Mononuclear cell (primary cell): ENCODE results near the gene RAD23B. TPM values are rescaled to one million over a fixed set of nuclear protein-coding genes. Genes with fewer than 3 reads are reported as not detected.
"Not testable (repeated sequence)": the region's sequence is repeated elsewhere in the genome, so short reads cannot be mapped to it uniquely, and the experiment has no call there.

ENCODE experiments used
- H3K27me3 ChIP-seq: 2 replicates; pipeline ENCODE4 v1.6.0; 2011; ENCODE audit warnings: low read length, control low read depth; ENCODE audit not compliant: insufficient read depth
- H3K4me1 ChIP-seq: 2 replicates; pipeline ENCODE4 v1.5.1; 2011; ENCODE audit warnings: mild to moderate bottlenecking, low read length, control low read depth; ENCODE audit not compliant: insufficient read depth
- H3K4me3 ChIP-seq: 2 replicates; pipeline ENCODE4 v1.5.1; 2011; ENCODE audit warnings: mild to moderate bottlenecking, low read length, moderate library complexity
- H3K9me3 ChIP-seq: 2 replicates; pipeline ENCODE4 v1.5.1; 2011; ENCODE audit warnings: low read depth, mild to moderate bottlenecking, control low read depth, low read length
- total RNA-seq: library from RNA; depleted of rRNA; stranded (reverse); fragments of >200 nt; gene quantifications from one replicate; pipeline ENCODE4 v1.2.3, GENCODE V29; 2012

Gene RAD23B
- total RNA-seq, 1 donor = 108 TPM

DNA sequence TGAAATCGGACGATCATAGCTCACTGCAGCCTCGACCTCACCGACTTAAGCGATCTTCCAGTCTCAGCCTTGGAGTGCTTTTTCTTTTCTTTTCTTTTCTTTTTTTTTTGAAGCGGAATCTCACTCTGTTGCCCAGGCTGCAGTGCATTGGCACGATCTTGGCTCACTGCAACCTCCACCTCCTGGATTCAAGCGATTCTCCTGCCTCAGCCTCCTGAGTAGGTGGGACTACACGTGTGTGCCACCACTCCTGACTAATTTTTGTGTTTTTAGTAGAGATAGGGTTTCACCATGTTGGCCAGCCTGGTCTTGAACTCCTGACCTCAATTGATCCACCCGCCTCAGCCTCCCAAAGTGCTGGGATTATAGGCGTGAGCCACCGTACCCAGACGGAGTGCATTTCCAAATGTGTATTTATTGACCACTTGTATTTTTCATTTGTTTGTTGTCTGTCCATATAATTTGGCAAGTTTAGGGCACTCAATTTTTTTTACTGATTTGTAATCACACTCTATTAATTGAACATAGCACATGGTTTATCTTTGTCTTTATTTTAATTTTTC is 23.2 kb upstream of the RAD23B start:
- H3K4me1 ChIP-seq = peaks cover 17% of the 10 kb centered on the region
- H3K9me3 ChIP-seq, H3K4me3 ChIP-seq, H3K27me3 ChIP-seq: not testable (repeated sequence)

DNA sequence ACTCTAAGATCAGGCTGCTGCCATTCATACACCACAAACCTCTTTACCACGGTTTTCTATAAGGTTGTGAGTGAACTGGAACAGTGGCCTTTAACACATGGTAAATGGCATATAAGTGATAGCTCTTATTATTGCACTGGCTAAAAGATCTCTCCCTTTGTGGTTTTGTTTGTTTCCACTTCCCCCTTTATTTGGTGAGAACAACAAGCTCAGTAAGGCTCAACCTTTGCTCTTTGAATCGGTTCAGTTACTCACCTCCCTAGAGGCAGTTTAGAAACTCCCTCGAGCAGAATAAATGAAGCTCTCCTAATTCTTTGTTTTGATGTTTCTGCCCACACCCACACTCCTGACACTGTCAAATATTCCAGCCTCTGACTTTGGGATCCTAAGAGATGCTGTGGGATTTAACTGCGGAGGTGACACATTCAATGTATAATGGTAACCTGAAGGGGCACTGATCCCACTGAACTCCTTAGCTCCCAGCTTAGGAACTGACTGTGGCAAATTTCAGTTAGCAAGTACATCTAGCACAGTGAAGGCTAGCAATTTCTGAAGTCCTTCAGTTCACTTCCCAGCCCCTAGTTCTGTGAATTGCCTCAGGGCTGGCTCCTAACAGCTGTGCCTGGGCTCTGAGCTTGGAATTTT is 22.5 kb upstream of the RAD23B start:
- no peak overlapping the region for H3K4me3 ChIP-seq
- no peaks in the 10 kb centered on the region for H3K9me3 ChIP-seq
- no peaks in the 10 kb centered on the region for H3K27me3 ChIP-seq
- H3K4me1 ChIP-seq = peaks cover 17% of the 10 kb centered on the region

DNA sequence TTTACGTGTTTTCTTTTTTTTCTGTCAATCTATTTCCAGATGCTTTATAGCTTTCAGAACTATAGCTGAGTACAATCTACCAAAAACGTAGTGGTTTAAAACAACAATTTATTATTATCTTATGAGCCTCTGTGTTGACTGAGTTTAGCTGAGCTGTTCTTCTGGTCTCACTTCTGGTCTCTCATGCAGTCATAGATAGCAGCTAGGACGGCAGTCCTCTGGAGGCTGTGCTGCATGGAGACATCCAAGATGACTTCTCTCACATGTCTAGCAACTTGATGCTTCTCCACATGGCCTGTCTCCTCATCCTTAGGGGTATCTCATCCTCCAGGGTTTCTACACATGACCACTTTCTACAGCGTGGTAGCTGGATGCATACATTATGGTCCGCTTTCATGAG is 22.0 kb upstream of the RAD23B start:
- H3K9me3 ChIP-seq = no peaks in the 10 kb centered on the region
- H3K4me1 ChIP-seq = peaks cover 17% of the 10 kb centered on the region
- no peaks in the 10 kb centered on the region for H3K27me3 ChIP-seq
- no peak overlapping the region for H3K4me3 ChIP-seq

DNA sequence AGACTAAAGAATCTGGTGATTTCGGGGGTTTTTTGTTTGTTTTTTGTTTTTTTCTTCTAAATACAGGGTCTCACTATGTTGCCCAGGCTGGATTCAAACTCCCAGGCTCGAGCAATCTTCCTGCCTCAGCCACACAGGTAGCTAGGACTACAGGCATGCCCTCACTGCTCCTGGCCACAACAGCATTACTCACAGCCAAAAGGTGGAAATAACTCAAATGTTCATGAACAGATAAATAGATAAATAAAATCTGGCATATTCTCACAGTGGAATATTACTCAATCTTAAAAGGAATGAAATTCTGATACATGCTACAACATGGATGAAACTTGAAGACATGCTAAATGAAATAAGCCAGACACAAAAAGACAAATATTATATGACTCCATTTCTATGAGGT is 19.8 kb upstream of the RAD23B start:
- H3K4me1 ChIP-seq = peaks cover 17% of the 10 kb centered on the region
- H3K27me3 ChIP-seq = no peaks in the 10 kb centered on the region
- no peak overlapping the region for H3K4me3 ChIP-seq
- H3K9me3 ChIP-seq = no peaks in the 10 kb centered on the region

DNA sequence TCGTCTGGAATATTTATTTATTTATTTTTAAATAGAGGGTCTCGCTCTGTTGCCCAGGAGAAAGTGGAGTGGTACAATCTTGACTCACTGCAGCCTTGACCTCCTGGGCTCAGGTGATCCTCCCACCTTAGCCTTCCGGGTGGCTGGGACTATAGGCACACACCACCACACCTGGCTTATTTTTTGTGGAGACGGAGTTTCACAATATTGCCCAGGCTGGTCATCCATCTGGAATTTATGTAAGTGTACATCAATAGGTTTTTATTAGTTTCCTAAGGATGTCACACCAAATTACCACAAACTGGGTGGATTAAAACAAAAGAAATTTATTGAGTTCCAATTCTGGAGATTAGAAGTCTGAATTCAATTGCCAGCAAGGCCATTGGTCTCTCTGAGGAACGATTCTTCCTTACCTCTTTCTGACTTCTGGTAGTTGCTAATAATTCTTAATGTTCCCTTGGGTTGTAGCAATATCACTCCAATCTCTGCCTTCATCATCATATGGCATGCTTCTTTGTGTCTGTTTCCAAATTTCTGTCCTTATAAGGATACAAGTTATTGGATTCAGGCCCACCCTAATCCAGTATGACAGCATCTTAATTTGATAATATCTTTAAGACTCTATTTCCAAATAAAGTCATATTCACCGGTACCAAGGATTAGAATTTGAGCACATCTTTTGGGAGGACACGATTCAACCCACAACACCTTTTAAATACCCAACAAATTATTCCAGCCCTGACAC is 16.3 kb upstream of the RAD23B start:
- H3K27me3 ChIP-seq = peaks cover 3% of the 10 kb centered on the region
- no peaks in the 10 kb centered on the region for H3K4me1 ChIP-seq
- no peak overlapping the region for H3K4me3 ChIP-seq
- H3K9me3 ChIP-seq = no peaks in the 10 kb centered on the region

DNA sequence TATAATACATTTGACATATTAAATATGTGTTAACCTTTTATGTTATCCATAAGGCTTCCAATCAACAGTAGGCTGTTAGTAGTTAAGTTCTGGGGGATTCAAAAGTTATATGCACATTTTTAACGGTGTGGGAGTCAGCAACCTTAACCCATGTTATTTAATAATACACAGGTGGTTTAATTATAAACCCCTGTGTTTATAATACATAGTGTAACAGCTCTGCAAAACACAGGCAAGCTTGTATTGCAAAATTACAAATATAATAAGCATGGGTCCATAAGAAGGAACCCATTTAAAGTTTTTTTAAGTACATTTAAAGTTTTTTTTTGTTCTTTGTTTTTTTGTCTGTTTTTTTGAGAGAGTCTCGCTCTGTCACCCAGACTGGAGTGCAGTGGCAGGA is 14.5 kb upstream of the RAD23B start:
- Histone ChIP-seq H3K9me3 (no peaks in the 10 kb centered on the region), H3K4me3 (no peak overlapping the region), H3K4me1 (no peaks in the 10 kb centered on the region), H3K27me3 (peaks cover 3% of the 10 kb centered on the region)

DNA sequence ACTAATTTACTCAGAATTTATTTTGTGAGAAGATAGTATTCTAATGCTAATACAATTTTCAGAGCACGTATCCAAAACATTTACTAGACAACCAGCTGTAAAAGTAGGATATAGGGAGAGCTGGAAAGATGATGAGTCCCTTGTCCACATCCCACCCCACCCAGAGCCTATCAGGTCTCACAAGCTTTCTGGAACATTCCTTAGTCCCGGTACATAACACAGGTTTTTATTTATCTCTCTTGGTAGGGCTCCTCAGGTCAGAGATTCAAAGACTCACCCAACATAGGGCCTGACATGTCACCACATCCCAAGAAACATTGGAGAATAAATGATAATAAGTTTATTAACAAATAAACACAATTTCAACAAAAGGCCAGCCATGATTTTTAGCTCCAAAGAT is 13.8 kb upstream of the RAD23B start:
- Histone ChIP-seq H3K9me3 (no peaks in the 10 kb centered on the region), H3K4me3 (no peak overlapping the region), H3K27me3 (peaks cover 8% of the 10 kb centered on the region), H3K4me1 (no peaks in the 10 kb centered on the region)

DNA sequence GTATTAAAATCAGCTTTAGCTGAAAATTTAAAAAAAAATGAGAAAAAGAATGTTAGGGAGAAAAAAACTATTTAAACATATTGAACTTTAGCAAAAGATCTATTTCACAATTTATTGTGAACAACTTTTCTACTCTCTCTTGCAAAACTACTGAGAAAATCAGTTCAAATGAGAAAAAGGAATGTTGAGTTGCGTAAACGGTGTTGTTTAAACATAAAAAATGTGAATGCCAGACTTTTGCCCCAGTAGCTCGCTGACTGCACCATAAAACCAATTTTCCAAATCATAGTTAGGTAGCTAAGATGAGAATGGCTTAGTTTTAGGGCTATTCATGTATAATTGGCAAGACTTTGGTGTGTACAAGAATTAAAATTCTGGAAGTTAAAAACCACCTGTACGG is 13.4 kb upstream of the RAD23B start:
- peaks cover 11% of the 10 kb centered on the region for H3K27me3 ChIP-seq

DNA sequence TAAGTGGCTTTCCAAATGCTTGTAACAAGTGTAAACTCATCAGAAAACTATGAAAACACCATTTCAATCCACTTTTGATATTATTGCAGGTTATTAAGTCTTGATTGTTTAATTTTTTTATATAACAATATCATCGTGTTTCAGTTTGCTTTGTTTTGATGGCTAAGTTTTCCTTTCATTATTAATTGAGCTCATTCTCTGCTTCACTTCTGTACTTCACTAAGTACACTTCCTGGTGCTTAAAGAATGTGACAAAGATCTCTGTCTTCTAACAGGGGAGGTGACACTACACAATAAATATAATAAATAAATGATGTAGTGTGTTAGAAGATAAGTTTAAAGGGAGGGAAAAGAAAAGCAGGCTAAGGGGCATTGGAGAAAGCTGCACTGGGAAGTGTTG is 13.0 kb upstream of the RAD23B start:
- Histone ChIP-seq H3K27me3 (peaks cover 15% of the 10 kb centered on the region), H3K9me3 (no peaks in the 10 kb centered on the region), H3K4me1 (no peaks in the 10 kb centered on the region), H3K4me3 (no peak overlapping the region)

More for the DNA sequence above, 13.4 kb upstream of the RAD23B start:
- no peaks in the 10 kb centered on the region for H3K4me1 ChIP-seq
- no peak overlapping the region for H3K4me3 ChIP-seq
- no peaks in the 10 kb centered on the region for H3K9me3 ChIP-seq

DNA sequence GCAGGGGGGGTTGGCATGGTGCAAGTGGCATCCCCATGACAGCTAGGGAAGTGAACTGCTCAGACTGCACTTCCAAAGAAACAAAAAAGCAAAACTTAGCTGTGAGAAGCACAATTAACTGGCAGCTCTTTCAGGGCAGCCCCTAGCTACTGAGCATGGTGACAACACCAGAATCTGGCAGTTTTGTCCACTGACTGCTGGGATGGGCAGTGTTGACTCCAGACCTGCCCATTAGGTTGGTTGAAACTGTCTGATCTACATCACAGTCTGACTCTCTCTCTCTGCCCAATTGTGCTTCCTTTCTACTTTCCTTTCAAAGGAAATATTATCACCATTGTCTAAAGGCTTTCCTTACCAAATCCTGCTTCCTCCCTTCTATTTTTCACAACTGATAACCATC is 12.5 kb upstream of the RAD23B start:
- Histone ChIP-seq H3K27me3 (peaks cover 16% of the 10 kb centered on the region), H3K9me3 (no peaks in the 10 kb centered on the region), H3K4me1 (no peaks in the 10 kb centered on the region), H3K4me3 (no peak overlapping the region)

DNA sequence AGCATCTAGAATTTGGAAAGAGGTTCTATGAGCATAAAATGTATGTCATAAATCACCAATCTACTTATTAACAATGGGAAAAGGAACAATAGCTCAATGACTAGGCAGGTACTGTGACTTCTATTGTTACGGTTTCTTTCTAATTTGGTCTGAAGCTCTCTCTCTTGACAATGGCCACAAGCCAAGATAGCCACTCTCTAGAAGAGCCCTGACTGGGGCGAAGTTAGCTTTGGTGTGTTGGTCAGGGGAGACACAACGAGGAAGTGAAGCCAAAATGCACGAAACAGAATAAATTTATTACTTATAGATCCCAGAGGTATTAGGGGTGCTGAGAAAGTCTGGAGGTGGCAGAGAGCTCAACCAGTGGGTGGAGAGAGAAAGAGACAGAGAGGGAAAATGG is 9.4 kb upstream of the RAD23B start:
- H3K27me3 ChIP-seq = peaks cover 19% of the 10 kb centered on the region
- no peaks in the 10 kb centered on the region for H3K9me3 ChIP-seq
- no peak overlapping the region for H3K4me3 ChIP-seq
- H3K4me1 ChIP-seq = no peaks in the 10 kb centered on the region

DNA sequence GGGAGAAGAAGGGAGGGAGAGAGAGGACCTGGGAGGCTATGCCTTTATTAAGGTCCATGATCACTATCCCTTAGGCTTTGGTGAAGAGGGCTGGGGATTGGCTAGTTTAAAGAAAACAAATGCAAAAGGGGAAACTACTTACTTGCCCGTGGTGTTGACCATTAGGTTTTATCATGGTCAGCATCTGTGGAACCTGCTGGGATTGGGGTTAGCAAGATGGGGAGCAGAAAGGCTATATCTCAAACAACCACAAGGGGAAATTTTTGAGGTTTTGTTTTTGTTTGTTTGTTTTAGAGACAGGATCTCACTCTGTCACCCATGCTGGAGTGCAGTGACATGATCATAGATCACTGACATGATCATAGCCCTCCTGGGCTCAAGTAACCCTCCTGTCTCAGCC is 9.0 kb upstream of the RAD23B start:
- no peak overlapping the region for H3K4me3 ChIP-seq
- no peaks in the 10 kb centered on the region for H3K9me3 ChIP-seq
- H3K27me3 ChIP-seq = peaks cover 19% of the 10 kb centered on the region
- H3K4me1 ChIP-seq = no peaks in the 10 kb centered on the region

DNA sequence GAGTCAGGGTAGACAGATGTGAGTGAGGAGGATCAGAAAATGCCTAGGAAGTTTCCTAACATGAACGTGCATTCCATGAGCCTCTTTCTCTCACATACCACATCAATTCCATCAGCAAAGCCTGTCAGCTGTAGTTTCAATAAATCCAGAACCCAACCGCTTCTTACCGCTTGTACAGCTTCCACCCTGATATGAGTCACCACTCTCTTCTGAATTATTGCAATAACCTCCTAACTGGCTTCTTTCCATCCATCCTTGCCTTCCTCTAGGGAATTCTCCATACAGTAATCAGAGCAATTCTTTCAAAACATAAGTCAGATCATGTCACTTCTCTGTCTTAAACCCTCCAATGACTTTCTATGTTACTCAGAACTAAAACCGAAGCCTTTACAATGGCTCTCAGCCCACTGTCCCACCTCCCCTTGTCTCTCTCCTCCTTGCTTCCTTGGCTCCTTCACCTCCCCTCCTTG is 8.1 kb upstream of the RAD23B start:
- H3K27me3 ChIP-seq = peaks cover 19% of the 10 kb centered on the region
- H3K9me3 ChIP-seq = no peaks in the 10 kb centered on the region
- H3K4me1 ChIP-seq = no peaks in the 10 kb centered on the region
- H3K4me3 ChIP-seq = no peak overlapping the region

DNA sequence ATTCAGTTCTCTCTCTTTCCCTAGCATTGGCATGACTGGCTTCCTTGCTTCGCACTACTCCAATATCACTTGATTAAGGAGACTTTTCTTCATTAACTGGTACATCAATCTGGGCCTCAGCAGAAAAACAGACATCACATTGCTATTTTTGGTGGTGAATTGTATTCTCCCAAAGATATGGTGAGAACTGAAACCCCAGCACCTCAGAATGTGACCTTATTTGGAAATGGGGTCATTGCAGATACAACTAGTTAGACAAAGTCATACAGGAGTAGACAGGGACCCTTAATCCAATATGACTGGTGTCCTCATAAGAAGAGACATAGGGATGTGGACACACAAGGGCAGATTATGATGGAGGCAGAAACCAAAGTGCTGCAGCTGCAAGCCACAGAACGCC is 7.5 kb upstream of the RAD23B start:
- Histone ChIP-seq H3K27me3 (peaks cover 18% of the 10 kb centered on the region), H3K4me1 (peaks cover 1% of the 10 kb centered on the region), H3K9me3 (no peaks in the 10 kb centered on the region), H3K4me3 (no peak overlapping the region)

DNA sequence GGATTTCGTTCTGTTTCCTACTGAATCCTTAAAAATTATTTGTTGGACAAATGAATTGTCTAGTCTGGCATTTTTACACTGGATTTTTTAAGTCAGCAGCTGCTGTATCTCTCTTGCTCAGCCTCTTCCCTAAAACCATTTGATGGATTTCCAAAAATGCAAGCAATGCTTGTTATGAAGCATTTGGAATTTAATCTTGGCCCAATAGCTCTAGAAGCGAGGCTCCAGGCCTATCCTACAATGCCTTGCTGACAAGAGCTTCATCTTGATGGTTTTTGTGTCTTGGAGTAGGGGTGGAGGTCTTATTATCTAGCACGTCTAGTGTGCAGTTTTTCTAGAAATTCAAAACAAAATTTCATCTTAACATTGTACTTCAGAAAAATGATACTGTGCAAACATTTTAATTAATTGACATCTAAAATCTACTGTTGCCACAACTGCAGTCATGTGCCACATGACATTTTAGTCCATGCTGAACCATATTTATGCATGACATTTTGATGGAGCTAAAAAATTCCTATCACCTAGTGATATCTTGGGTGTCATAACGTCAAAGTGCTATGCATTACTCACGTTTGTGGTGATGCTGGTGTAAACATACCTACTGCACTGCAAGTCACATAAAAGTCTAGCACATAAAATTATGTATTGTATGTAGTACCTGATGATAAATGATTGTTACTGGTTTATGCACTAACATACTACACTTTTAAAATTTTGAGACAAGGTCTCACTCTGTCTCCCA is 5.9 kb upstream of the RAD23B start:
- Histone ChIP-seq H3K27me3 (peaks cover 16% of the 10 kb centered on the region), H3K4me1 (peaks cover 17% of the 10 kb centered on the region), H3K9me3 (no peaks in the 10 kb centered on the region), H3K4me3 (no peak overlapping the region)
